HL-60 (cell line): ENCODE measurements around the gene HMCN2.

Experiments used
- POLR2AphosphoS5 ChIP-seq: IDR thresholded peaks from 2 replicates; pipeline ENCODE4 v1.6.1; 2012; ENCODE audit warnings: low read depth
- REST ChIP-seq: IDR thresholded peaks from 2 replicates; pipeline ENCODE4 v1.6.1; 2012; ENCODE audit warnings: low read depth; ENCODE audit not compliant: insufficient replicate concordance
- TF ChIP-seq, protein P1 (sequence below): IDR thresholded peaks from one replicate; pipeline ENCODE4 v1.5.1; 2011; ENCODE audit warnings: low read length, control low read depth, inconsistent platforms; ENCODE audit not compliant: insufficient read depth

DNA sequence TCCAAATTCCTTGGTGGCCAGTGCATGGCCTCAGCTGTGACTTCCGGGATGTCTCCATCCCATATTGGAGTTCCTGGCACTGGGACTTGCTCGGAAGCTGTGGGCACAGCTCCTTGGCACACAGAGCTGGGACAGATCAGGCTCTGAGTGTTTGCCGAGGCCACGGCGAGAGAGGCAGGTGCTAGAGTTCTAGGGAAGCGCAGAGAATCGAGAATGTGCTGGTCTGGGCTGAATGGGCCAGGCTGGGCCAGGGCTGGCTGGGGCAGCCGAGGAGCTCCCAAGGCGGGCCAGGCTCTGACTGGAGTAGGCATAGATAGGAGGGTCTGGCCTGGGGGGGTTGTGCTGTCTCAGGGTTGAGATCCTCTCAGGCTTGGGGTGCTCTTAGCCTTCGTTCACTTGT lies 45.4 kb downstream of the HMCN2 start:
- TF ChIP-seq, protein P1, sequence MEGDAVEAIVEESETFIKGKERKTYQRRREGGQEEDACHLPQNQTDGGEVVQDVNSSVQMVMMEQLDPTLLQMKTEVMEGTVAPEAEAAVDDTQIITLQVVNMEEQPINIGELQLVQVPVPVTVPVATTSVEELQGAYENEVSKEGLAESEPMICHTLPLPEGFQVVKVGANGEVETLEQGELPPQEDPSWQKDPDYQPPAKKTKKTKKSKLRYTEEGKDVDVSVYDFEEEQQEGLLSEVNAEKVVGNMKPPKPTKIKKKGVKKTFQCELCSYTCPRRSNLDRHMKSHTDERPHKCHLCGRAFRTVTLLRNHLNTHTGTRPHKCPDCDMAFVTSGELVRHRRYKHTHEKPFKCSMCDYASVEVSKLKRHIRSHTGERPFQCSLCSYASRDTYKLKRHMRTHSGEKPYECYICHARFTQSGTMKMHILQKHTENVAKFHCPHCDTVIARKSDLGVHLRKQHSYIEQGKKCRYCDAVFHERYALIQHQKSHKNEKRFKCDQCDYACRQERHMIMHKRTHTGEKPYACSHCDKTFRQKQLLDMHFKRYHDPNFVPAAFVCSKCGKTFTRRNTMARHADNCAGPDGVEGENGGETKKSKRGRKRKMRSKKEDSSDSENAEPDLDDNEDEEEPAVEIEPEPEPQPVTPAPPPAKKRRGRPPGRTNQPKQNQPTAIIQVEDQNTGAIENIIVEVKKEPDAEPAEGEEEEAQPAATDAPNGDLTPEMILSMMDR = no peak
- TF ChIP-seq POLR2AphosphoS5 (no peak), REST (no peak)
